HG03442 (cell line): ENCODE data around the gene PFKL.

Source experiments
- ATAC-seq: cut with Tn5 transposase; IDR thresholded peaks from one replicate; pipeline ENCODE4 v1.9.1; 2021; ENCODE audit warnings: mild to moderate bottlenecking, moderate library complexity; ENCODE audit not compliant: unreplicated experiment

Gene PFKL

GRCh38 chr21:44310628-44311507 lies 11.0 kb downstream of the PFKL start:
- no peak for ATAC-seq

- no peak for ATAC-seq
Observed at GRCh38 chr21:44312089-44312488, 12.2 kb downstream of the PFKL start.

GRCh38 chr21:44312716-44313115 lies 12.9 kb downstream of the PFKL start:
- no peak for ATAC-seq

GRCh38 chr21:44313451-44313850 lies 13.6 kb downstream of the PFKL start:
- ATAC-seq = no peak

- no peak for ATAC-seq
Observed at GRCh38 chr21:44314128-44314527, 14.3 kb downstream of the PFKL start.

GRCh38 chr21:44314561-44314960 lies 14.7 kb downstream of the PFKL start:
- ATAC-seq = no peak

GRCh38 chr21:44315691-44316203 lies 15.9 kb downstream of the PFKL start:
- no peak for ATAC-seq

GRCh38 chr21:44316277-44316900 lies 16.5 kb downstream of the PFKL start:
- ATAC-seq = no peak

- ATAC-seq = no peak
Observed at GRCh38 chr21:44317241-44317782, 17.5 kb downstream of the PFKL start.

GRCh38 chr21:44317871-44318270 lies 18.0 kb downstream of the PFKL start:
- ATAC-seq = no peak

- ATAC-seq = no peak
Observed at GRCh38 chr21:44318489-44319285, 18.8 kb downstream of the PFKL start.

- ATAC-seq = no peak
Observed at GRCh38 chr21:44319407-44320065, 19.7 kb downstream of the PFKL start.

GRCh38 chr21:44320847-44321246 lies 21.0 kb downstream of the PFKL start:
- ATAC-seq = no peak

GRCh38 chr21:44321846-44322450 lies 22.1 kb downstream of the PFKL start:
- ATAC-seq = no peak

- no peak for ATAC-seq
Observed at GRCh38 chr21:44322621-44323325, 22.9 kb downstream of the PFKL start.

GRCh38 chr21:44323591-44323990 lies 23.7 kb downstream of the PFKL start:
- ATAC-seq = no peak

- ATAC-seq = no peak
Observed at GRCh38 chr21:44324106-44324853, 24.4 kb downstream of the PFKL start.

- ATAC-seq = no peak
Observed at GRCh38 chr21:44324854-44325107, 24.9 kb downstream of the PFKL start.
